RWPE1 (cell line): ENCODE data around the gene TFEB.

Experiments
- CTCF ChIA-PET: fragments of 350-600 bp; sonication (Branson Sonifier 250); formaldehyde crosslinking; extraction: SDS; loops from one replicate; lab custom pipeline; 2021; lab: Yijun Ruan, JAX
- POLR2A ChIA-PET: fragments of 400-600 bp; formaldehyde crosslinking; extraction: SDS; loops from one replicate; lab custom pipeline; 2020; ENCODE audit warnings: antibody characterized with exemption; ENCODE audit not compliant: low non-redundant PET; lab: Yijun Ruan, JAX
- DNase-seq: peaks from one replicate; pipeline ENCODE4 v3.0.0; 2012; ENCODE audit warnings: low spot score
- H3K27ac ChIP-seq: fragments of 450-650 bp; 2 replicates; pipeline ENCODE4 v1.5.1; 2017
- CTCF ChIP-seq: fragments of 450-650 bp; conservative IDR thresholded peaks from 2 replicates; pipeline ENCODE4 v1.5.1; 2017; ENCODE audit warnings: low read depth, mild to moderate bottlenecking

Gene TFEB

DNA sequence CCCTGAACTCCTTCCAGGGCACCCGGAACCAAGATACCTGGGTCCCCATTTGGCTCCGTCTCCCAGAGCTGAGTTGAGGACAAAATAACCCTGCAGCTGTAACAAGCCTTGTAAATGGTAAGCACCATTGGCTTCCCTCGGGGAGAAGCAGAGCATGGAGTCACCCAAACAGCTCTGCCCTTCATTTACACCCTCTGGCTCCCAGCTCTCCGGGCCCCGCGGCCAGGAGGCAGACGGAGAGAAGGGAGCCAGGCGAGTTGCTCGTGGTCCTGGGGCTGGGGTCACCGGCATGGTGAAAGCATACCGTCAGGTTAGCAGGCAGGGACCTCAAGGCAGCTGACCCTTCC is 2.1 kb downstream of the TFEB start:
- TF ChIP-seq CTCF, result no peak
- no peak for DNase-seq
- CTCF ChIA-PET, result interaction anchor here (0.5 to 1.9 kb wide), 7 partner anchors 11 to 54 kb away, joined by 3 to 11 read pairs (median 4); partner anchors contain the start of genes PRICKLE4 and TOMM6
- POLR2A ChIA-PET, result interaction anchor here (0.6 to 2.1 kb wide), 6 partner anchors 10 to 54 kb away, joined by 3 to 11 read pairs (median 6); partner anchors contain the start of gene TOMM6
- peak overlapping the region; percentile 98 for H3K27ac ChIP-seq

GRCh38 chr6:41732591-41733359 is 2.6 kb downstream of the TFEB start:
- no peak for DNase-seq
- POLR2A ChIA-PET, result interaction anchor here (0.6 to 2.1 kb wide), 3 partner anchors 19 to 52 kb away, joined by 3 to 6 read pairs (median 5); no protein-coding TSS in a partner anchor
- peak overlapping the region; percentile 98 for H3K27ac ChIP-seq
- TF ChIP-seq CTCF, result no peak
- CTCF ChIA-PET, result interaction anchor here (0.5 to 1.5 kb wide), 3 partner anchors 27 to 884 kb away, joined by 3 to 11 read pairs (median 3); no protein-coding TSS in a partner anchor

- CTCF ChIA-PET, result no interaction called here
- POLR2A ChIA-PET, result no interaction called here
- no peak for TF ChIP-seq CTCF
- peak overlapping the region; percentile 98 for H3K27ac ChIP-seq
- no peak for DNase-seq
Measured at GRCh38 chr6:41732149-41732548, 3.3 kb downstream of the TFEB start.

DNA sequence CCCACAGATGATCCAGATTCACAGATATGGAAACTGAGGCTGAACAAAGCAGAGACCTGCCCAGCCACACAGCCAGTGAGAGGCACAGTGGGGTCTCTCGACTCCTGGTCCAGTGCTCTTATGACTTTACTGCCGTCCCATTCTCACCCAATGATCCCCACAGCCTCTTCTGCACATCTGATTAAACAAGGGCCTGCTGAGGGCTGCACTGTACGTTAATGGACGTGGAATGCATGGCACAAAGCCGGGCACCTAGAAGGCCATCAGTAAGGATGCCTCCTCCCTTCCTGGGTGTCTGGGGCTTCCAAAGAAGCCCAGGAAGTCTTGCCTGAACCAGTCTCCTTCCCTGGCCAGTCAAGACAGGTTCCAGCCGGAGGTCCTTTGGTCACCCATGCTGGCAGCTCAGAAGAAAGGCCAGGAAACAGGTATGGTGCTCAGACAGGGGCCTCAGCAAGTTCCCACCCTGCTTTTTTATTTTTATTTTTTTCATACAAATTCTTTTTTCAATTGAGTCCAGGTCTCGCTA is 3.8 kb downstream of the TFEB start:
- ChIA-PET POLR2A (no interaction called here), CTCF (interaction anchor here (0.7 kb wide), 1 partner anchor 355 kb away, joined by 3 read pairs; no protein-coding TSS in a partner anchor)
- DNase-seq, result no peak
- no peak for TF ChIP-seq CTCF
- H3K27ac ChIP-seq, result peak overlapping the region; percentile 98

DNA sequence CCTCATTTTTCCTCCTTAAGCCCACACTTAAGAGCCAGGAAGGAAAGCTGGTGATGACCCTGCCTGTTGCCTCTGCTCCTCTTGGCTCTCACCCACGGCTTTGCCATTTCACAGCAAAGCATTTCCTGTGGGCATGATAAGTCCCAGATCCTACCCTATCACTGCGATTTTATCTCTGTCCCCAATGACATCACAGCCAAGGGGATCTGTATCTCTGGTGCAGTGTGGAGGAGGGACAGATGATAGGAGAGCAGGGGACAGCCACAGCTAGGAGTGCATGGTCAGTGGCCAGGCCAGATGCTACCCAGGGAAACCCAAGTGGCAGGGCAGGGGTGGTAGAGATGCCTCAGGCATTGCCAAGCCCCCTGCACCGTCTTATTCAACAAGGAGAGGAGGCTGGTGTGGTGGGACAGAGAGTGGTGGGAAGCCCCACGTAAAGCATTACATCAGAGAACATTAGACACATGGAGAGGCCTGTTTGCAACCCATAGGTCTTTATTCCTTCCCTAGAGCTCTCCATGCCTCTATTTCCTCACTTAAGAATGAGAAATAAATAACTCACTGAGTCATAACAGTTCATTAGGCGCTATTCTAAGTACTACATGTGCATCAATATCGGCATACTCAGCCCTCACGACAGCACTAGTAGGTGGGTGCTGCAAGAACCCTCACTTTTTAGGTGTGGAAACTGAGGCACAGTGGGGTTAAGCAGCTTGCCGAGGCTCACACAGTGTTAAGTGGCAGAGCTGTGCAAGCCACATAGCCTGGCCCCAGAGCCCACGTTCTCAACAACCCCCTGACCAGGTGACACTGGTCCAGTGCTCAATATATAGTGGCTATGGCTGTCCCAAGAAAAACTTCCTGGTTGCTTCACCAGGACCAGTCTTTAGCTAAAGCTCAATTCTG is 4.6 kb downstream of the TFEB start:
- peak overlapping the region; percentile 98 for H3K27ac ChIP-seq
- POLR2A ChIA-PET, result no interaction called here
- CTCF ChIA-PET, result interaction anchor here (0.7 kb wide), 1 partner anchor 356 kb away, joined by 3 read pairs; no protein-coding TSS in a partner anchor
- no peak for DNase-seq
- no peak for TF ChIP-seq CTCF

DNA sequence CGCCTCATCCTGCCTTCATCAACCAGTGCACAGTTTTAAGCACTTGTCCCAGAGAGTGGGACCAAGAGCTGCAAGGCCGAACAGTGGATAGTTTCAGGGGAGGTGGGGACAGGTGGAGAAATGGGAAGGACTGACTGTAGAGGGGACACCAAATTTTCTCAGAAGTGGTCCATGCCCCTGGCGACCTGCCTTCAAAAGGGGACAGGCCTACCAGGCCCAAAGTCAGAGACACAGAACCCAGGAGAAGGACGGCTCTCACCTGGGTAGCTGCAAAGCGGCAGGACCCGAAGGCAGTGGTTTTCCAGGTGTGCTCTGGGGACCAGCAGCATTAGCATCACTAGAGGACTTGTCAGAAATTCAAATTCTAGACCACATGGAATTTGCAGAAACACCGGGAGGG is 5.8 kb downstream of the TFEB start:
- ChIA-PET CTCF (no interaction called here), POLR2A (no interaction called here)
- no peak for DNase-seq
- no peak for TF ChIP-seq CTCF
- H3K27ac ChIP-seq, result peak overlapping the region; percentile 98
